A549 (cell line): ENCODE results near the gene SERPINB4. TPM values are rescaled to one million over a fixed set of nuclear protein-coding genes. Genes with fewer than 3 reads are reported as not detected.
A peak's percentile ranks its signal among the peaks of the same experiment; 100 is the strongest.
"Not testable (repeated sequence)": the region's sequence is repeated elsewhere in the genome, so short reads cannot be mapped to it uniquely, and the experiment has no call there.

ENCODE experiments used
- ATAC-seq, 2 experiments: fragments of 200-7000 bp in 1 of 2; fragments of >200 bp in 1 of 2; cut with Nextera tagmentation in 1 of 2; cut with Tn5 transposase in 1 of 2; 3 replicates each; pipeline versions ENCODE4 v1.8.0 to v1.9.1; 2018 to 2020; ENCODE audit warnings: mild to moderate bottlenecking in 1 of 2, moderate library complexity in 1 of 2
- CTCF ChIA-PET: fragments of 300-600 bp; sonication (Branson Sonifier 250); formaldehyde crosslinking; extraction: SDS; loops from one replicate; lab custom pipeline; 2021; ENCODE audit warnings: antibody characterized with exemption, inconsistent platforms; lab: Yijun Ruan, JAX
- POLR2A ChIA-PET: fragments of 350-600 bp; formaldehyde crosslinking; extraction: SDS; loops from one replicate; lab custom pipeline; 2021; ENCODE audit warnings: antibody characterized with exemption, inconsistent platforms; lab: Yijun Ruan, JAX
- DNase-seq, 2 experiments: peaks; one replicate each; pipeline versions ENCODE4 v3.0.0 to v3.0.0-alpha.2; 2011 to 2016; ENCODE audit warnings: low read depth in 1 of 2, low spot score in 1 of 2
- FAIRE-seq: peaks from 2 replicates; lab custom pipeline; 2011; peaks lifted over from hg19 to GRCh38; lab: Jason Lieb, UNC
- H3K27ac ChIP-seq, 2 experiments: fragments of >200 bp; sonication (Bioruptor Twin); formaldehyde crosslinking; 3 replicates each; pipeline ENCODE4 v1.5.1; 2016 to 2017
- H3K4me1 ChIP-seq: fragments of >200 bp; sonication (Bioruptor Twin); formaldehyde crosslinking; 3 replicates; pipeline ENCODE4 v1.6.1; 2016
- H3K4me2 ChIP-seq: fragments of >200 bp; sonication (Bioruptor Twin); formaldehyde crosslinking; 3 replicates; pipeline ENCODE4 v1.6.1; 2016
- H3K4me3 ChIP-seq: fragments of >200 bp; sonication (Bioruptor Twin); formaldehyde crosslinking; 3 replicates; pipeline ENCODE4 v1.5.1; 2016
- H3K9me3 ChIP-seq: fragments of >200 bp; sonication (Bioruptor Twin); formaldehyde crosslinking; 3 replicates; pipeline ENCODE4 v1.6.1; 2016
- CEBPB ChIP-seq, 2 experiments: fragments of >200 bp in 1 of 2; sonication (Bioruptor Twin) in 1 of 2; formaldehyde crosslinking in 1 of 2; IDR thresholded peaks; 2 replicates each; pipeline ENCODE4 v1.6.1; 2012 to 2016
- CHD2 ChIP-seq: fragments of 150-350 bp; IDR thresholded peaks from 2 replicates; pipeline ENCODE4 v1.6.1; 2014; ENCODE audit warnings: low read length; ENCODE audit not compliant: partially characterized antibody
- CHD4 ChIP-seq: fragments of 200-600 bp; sonication (generic); IDR thresholded peaks from 2 replicates; pipeline ENCODE4 v1.6.1; 2016; ENCODE audit warnings: antibody characterized with exemption, mild to moderate bottlenecking, borderline replicate concordance
- EHF ChIP-seq: fragments of 250-450 bp; sonication (Bioruptor Pico); IDR thresholded peaks from 2 replicates; pipeline ENCODE4 v1.5.0; 2020; ENCODE audit warnings: mild to moderate bottlenecking
- ESRRA ChIP-seq: fragments of 150-350 bp; IDR thresholded peaks from 2 replicates; pipeline ENCODE4 v1.6.1; 2014; ENCODE audit warnings: mild to moderate bottlenecking, low read length, borderline replicate concordance
- FOSB ChIP-seq: fragments of 250-450 bp; sonication (Bioruptor Pico); IDR thresholded peaks from 2 replicates; pipeline ENCODE4 v1.5.0; 2020; ENCODE audit warnings: mild to moderate bottlenecking, moderate library complexity
- HEYL ChIP-seq: fragments of 250-450 bp; sonication (Bioruptor Pico); IDR thresholded peaks from 2 replicates; pipeline ENCODE4 v1.8.0; 2021; ENCODE audit warnings: mild to moderate bottlenecking, moderate library complexity
- HOXB13 ChIP-seq: fragments of 250-450 bp; sonication (Bioruptor Pico); IDR thresholded peaks from 2 replicates; pipeline ENCODE4 v1.5.0; 2020; ENCODE audit warnings: low read depth, mild to moderate bottlenecking, moderate library complexity
- HOXB5 ChIP-seq: fragments of 250-450 bp; sonication (Bioruptor Pico); IDR thresholded peaks from 2 replicates; pipeline ENCODE4 v1.5.0; 2020; ENCODE audit warnings: mild to moderate bottlenecking, moderate library complexity
- KDM1A ChIP-seq: fragments of 200-600 bp; sonication (generic); IDR thresholded peaks from 2 replicates; pipeline ENCODE4 v1.6.1; 2016; ENCODE audit warnings: low read depth, mild to moderate bottlenecking
- NR3C1 ChIP-seq: fragments of >200 bp; sonication (Bioruptor Twin); formaldehyde crosslinking; IDR thresholded peaks from 3 replicates; pipeline ENCODE4 v1.6.1; 2017
- PHF8 ChIP-seq: fragments of 200-600 bp; sonication (generic); IDR thresholded peaks from 2 replicates; pipeline ENCODE4 v1.6.1; 2016; ENCODE audit warnings: low read depth, mild to moderate bottlenecking, antibody characterized with exemption, moderate library complexity, borderline replicate concordance
- RAD21 ChIP-seq, 2 experiments: fragments of >200 bp in 1 of 2; sonication (Bioruptor Twin) in 1 of 2; formaldehyde crosslinking in 1 of 2; IDR thresholded peaks in 1 of 2; conservative IDR thresholded peaks in 1 of 2; 2 replicates in 1 of 2; 3 replicates in 1 of 2; pipeline ENCODE4 v1.6.1; 2012 to 2018; ENCODE audit warnings: inconsistent platforms in 1 of 2
- RCOR1 ChIP-seq: fragments of 150-350 bp; IDR thresholded peaks from 2 replicates; pipeline ENCODE4 v1.6.1; 2014; ENCODE audit warnings: antibody characterized with exemption, low read length, low read depth
- ZSCAN20 ChIP-seq: fragments of 250-450 bp; sonication (Bioruptor Pico); IDR thresholded peaks from 2 replicates; pipeline ENCODE4 v1.8.0; 2022; ENCODE audit warnings: mild to moderate bottlenecking, moderate library complexity
- WGBS: methylation state at CpG from one replicate; pipeline ENCODE4 v1.1.6; 2017; ENCODE audit errors: missing lambda C conversion rate; 5-methylcytosine and 5-hydroxymethylcytosine counted together
- polyA minus RNA-seq: library from RNA; depleted of rRNA, polyadenylated mRNA; stranded (reverse); fragments of >200 nt; gene quantifications from 2 replicates; pipeline ENCODE4 v1.2.3, GENCODE V29; 2011; rRNA and poly(A)+ RNA removed
- polyA plus RNA-seq, 4 experiments: library from polyadenylated mRNA; depleted of rRNA in 3 of 4; stranded (reverse); fragments of >200 nt; fragmentation: RNase III in 1 of 4; extraction: RNeasy Plus Mini Kit Qiagen cat#74134 plus additional on column Dnase treatment in 1 of 4; gene quantifications; 2 replicates in 3 of 4; 3 replicates in 1 of 4; pipeline ENCODE4 v1.2.3, GENCODE V29; 2011 to 2017

The SERPINB4 gene
- polyA plus RNA-seq (2011; rRNA removed) (0.16 and 0.34 TPM in 2 replicates), polyA plus RNA-seq (2017; fragmentation: RNase III; extraction: RNeasy Plus Mini Kit Qiagen cat#74134 plus additional on column Dnase treatment) (0.15 TPM in 1 of 3 replicates, not detected in the others), polyA minus RNA-seq (not detected in 2 replicates)
- polyA plus RNA-seq (2012; cell fraction: cytosol; rRNA removed) = 0.01 TPM in 1 of 2 replicates, not detected in the other
- 0.02 and 0.05 TPM in 2 replicates for polyA plus RNA-seq (2012; cell fraction: nucleus; rRNA removed)

DNA sequence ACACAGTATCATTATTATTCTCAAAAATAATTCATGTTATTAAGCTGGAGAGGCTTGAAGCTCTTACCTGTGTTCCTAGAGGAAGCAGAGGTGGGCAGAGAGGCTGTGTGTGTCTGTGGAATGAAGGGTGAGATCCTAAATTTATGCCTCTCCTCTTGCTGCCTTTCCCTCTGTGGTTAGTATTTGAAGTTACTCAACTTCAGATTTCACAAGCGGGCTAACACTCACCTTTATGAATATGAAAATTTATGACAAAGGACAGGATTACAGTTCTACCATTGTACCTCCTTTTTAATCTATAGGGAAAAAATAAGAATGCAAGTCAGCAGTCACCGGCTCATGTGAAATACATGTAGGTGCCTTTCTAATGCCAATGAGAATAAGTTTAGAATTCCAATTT lies at the start of gene SERPINB4:
Gene SERPINB4 (minus strand): TSS at position 115 of the 400 bp plus-strand sequence. CDS start 679 bp downstream, outside the sequence.
- CTCF ChIA-PET, H3K4me3 ChIP-seq, H3K27ac ChIP-seq, H3K4me1 ChIP-seq, FAIRE-seq, H3K9me3 ChIP-seq, H3K4me2 ChIP-seq, POLR2A ChIA-PET, DNase-seq, ATAC-seq: not testable (repeated sequence)
- WGBS = 33% methylated on average over 1 of the region's 2 CpGs

DNA sequence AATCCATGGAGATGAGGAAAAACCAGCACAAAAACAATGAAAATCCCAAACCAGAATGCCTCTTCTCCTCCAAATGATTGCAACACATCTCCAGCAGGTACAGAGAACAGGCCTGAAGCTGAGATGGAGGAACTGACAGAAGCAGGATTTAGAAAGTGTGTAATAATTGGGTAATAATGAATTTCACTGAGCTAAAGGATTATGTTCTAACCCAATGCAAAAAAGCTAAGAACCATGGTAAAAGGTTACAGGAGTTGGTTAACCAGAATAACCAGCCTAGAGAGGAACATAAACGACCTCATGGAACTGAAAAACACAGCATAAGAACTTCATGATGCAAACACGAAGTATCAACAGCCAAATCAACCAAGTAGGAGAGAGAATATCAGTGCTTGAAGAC lies 45.0 kb upstream of the SERPINB4 start:
- Histone ChIP-seq H3K27ac (no peak overlapping the region), H3K9me3 (0 out of 3 replicates have a peak, but pooled peaks cover 3% of the 10 kb centered on the region), H3K4me3 (no peak overlapping the region), H3K4me2 (no peak overlapping the region), H3K4me1 (peaks cover 4% of the 10 kb centered on the region; the same call in 2 of the 3 replicates)
- FAIRE-seq = no peak
- TF ChIP-seq RCOR1 (no peak), FOSB (CRISPR knock-in tag) (no peak), RAD21 (conservative IDR thresholded peaks at IDR 0.05 in 1 of 2, IDR thresholded peaks at IDR 0.05 in 1 of 2) (no peak), HOXB13 (no peak), ESRRA (no peak), HOXB5 (CRISPR knock-in tag) (no peak), KDM1A (no peak)
- WGBS = 17% methylated on average over 2 of the region's 2 CpGs
- no peak for ATAC-seq
- DNase-seq = no peak
- ChIA-PET CTCF (no interaction called here), POLR2A (no interaction called here)

DNA sequence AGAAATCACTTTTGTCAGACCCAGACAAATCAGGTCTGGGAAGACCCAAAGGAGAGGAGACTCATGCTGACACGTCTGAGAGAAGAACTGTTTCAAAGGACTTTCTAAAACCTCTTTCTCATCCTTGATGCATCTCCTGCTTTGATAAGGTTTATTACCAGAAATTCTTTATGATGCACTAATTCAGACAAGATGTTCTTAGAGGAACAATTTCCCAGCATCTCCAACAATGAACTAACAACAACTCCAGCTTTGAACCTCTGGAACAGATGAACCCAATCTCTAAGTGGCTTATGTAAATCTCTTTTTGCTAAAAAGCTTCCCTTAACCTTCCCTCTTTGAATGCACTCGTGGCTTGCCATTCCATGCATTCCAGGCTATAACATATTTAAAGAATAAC lies 42.8 kb upstream of the SERPINB4 start:
- Histone ChIP-seq H3K4me1 (peaks cover 20% of the 10 kb centered on the region), H3K4me3 (no peak overlapping the region), H3K4me2 (no peak overlapping the region), H3K9me3 (0 out of 3 replicates have a peak, but pooled peaks cover 3% of the 10 kb centered on the region), H3K27ac (no peak overlapping the region)
- no peak for TF ChIP-seq CHD4
- no peak for TF ChIP-seq NR3C1
- no peak for TF ChIP-seq CHD2
- POLR2A ChIA-PET = no interaction called here
- ATAC-seq = no peak
- no peak for DNase-seq
- 46% methylated on average over 2 of the region's 2 CpGs for WGBS
- CTCF ChIA-PET = no interaction called here
- FAIRE-seq = no peak

DNA sequence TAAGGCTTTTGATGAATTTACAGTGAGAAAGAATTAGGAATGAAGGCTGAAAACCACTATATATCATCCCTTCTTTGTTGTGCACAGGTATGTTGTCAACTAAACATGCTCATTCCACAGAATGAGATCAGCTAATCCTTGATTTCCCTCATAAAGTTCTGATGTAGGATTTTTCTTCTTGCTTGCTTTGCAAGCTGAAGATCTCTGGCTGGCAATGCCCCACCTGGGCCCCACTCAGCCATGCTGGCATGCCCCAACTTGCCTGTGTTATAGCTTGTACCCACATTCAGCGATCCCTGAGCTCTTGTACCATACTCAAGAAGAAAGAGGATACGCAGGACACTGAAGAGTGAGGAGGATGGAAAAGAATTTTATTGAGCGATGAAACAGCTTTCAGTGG lies 40.7 kb upstream of the SERPINB4 start:
- FAIRE-seq (no peak), ATAC-seq (no peak), DNase-seq (no peak)
- peak overlapping the region; percentile 50 to 85; a peak in 5 of 6 replicates for H3K27ac ChIP-seq
- H3K4me2 ChIP-seq = no peak overlapping the region
- CTCF ChIA-PET = no interaction called here
- no peaks in the 10 kb centered on the region for H3K9me3 ChIP-seq
- TF ChIP-seq EHF (no peak), ZSCAN20 (CRISPR knock-in tag) (no peak), PHF8 (no peak), ESRRA (no peak), HOXB13 (no peak), HEYL (no peak)
- WGBS = 53% methylated on average over 3 of the region's 3 CpGs
- H3K4me1 ChIP-seq = peaks cover 27% of the 10 kb centered on the region
- POLR2A ChIA-PET = no interaction called here
- H3K4me3 ChIP-seq = no peak overlapping the region

DNA sequence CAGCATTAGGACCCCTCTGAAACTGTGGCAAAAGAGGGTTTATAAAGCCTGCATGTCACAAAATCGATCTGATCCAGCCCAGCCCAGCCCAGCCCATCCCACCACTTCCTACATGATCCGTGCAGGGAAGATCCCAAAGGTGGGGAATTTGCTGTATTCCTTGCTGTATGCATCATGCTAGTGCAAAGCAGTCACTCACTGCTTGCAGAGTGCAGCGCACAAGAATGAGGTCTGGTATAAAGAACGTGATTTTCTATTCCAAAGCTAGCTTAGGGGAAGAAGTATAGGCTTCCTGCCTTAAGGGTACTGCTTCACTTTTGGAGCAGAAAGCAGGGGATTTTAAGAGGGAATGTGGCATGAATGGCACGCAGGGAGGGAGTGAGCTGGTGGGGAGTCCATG lies 39.8 kb upstream of the SERPINB4 start:
- H3K4me2 ChIP-seq = peak overlapping the region; percentile 60
- CTCF ChIA-PET = no interaction called here
- no peak for DNase-seq

More for the DNA sequence above, 39.8 kb upstream of the SERPINB4 start:
- ATAC-seq (no peak), FAIRE-seq (no peak)
- H3K9me3 ChIP-seq = no peaks in the 10 kb centered on the region
- no peak for TF ChIP-seq CEBPB (IDR thresholded peaks at IDR 0.05)
- TF ChIP-seq HEYL = peak; percentile 70
- peak overlapping the region; percentile 77 to 85 for H3K27ac ChIP-seq
- WGBS = 11% methylated on average over 4 of the region's 5 CpGs
- POLR2A ChIA-PET = no interaction called here
- H3K4me1 ChIP-seq = peaks cover 27% of the 10 kb centered on the region
- H3K4me3 ChIP-seq = no peak overlapping the region
